ENCODE measurements around the gene ADAMTS6. TPM values are rescaled to one million over a fixed set of nuclear protein-coding genes. Genes with fewer than 3 reads are reported as not detected.

ADAMTS6 gene
- total RNA-seq, 2 experiments from 2014 or later: 1.8 to 3.4 TPM

DNA sequence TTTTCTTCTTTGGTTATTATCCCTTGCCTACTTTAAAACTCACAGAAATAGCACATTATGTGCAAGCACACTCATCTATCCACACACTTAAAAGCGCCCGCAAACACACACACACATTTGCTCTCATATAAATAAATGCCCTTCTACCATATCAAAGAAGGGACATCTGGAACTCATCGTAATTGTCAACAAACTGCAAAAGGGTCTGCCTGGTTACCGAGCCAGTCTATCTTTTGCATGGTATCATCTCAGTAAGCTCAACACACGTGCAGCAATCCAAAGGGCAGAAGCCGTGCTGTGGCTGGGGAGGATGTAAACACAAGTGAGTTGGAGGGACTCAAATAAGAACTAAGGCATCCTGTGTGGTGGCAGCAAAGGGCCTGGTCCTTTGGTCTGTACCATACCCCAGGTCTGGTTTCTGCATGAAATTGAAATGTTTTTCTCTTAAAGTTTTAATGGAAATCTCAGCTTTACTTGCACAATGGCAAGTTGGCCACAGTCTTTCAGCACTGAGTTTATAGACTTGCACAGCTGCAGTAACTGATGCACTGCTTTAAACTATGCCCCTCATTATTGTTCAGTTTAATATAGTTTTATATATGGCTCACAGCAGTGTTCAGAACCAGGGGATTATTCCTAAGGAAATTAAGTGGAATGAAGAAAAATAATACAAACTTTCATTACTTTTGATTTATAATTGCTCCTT lies 331.0 kb downstream of the ADAMTS6 start:
- no peaks in the 10 kb centered on the region for H3K36me3 Mint-ChIP-seq (ENCODE audit: low read depth)
- no peaks in the 10 kb centered on the region for H3K27me3 Mint-ChIP-seq (ENCODE audit: low read depth)
- POLR2A ChIA-PET: interaction anchor here (0.7 kb wide), 1 partner anchor 89 kb away, joined by 3 read pairs; no protein-coding TSS in a partner anchor
- H3K4me1 Mint-ChIP-seq (ENCODE audit: low read depth): peaks cover 4% of the 10 kb centered on the region
- ATAC-seq (no peak), DNase-seq (no peak)
- H3K27ac Mint-ChIP-seq: no peak overlapping the region
- no peaks in the 10 kb centered on the region for H3K9me3 Mint-ChIP-seq (ENCODE audit: insufficient read depth)
- H3K4me3 Mint-ChIP-seq: no peak overlapping the region
- CTCF ChIA-PET: interaction anchor here (1.1 kb wide), 1 partner anchor 339 kb away, joined by 3 read pairs; no protein-coding TSS in a partner anchor

GRCh38 chr5:65149827-65150226 lies 331.9 kb downstream of the ADAMTS6 start:
- Mint-ChIP-seq H3K4me1 (ENCODE audit: low read depth) (peaks cover 4% of the 10 kb centered on the region), H3K36me3 (ENCODE audit: low read depth) (no peaks in the 10 kb centered on the region), H3K27ac (no peak overlapping the region), H3K9me3 (ENCODE audit: insufficient read depth) (no peaks in the 10 kb centered on the region), H3K4me3 (no peak overlapping the region), H3K27me3 (ENCODE audit: low read depth) (no peaks in the 10 kb centered on the region)
- DNase-seq (no peak), ATAC-seq (no peak)
- CTCF ChIA-PET: interaction anchor here (0.5 to 1.1 kb wide), 2 partner anchors 81 to 339 kb away, joined by 3 read pairs; no protein-coding TSS in a partner anchor
- POLR2A ChIA-PET: no interaction called here

- no peak for DNase-seq
- H3K27me3 Mint-ChIP-seq (ENCODE audit: low read depth): no peaks in the 10 kb centered on the region
- peaks cover 4% of the 10 kb centered on the region for H3K4me1 Mint-ChIP-seq (ENCODE audit: low read depth)
- no peak overlapping the region for H3K4me3 Mint-ChIP-seq
- H3K27ac Mint-ChIP-seq: no peak overlapping the region
- ATAC-seq: no peak
- no peaks in the 10 kb centered on the region for H3K36me3 Mint-ChIP-seq (ENCODE audit: low read depth)
- ChIA-PET CTCF (no interaction called here), POLR2A (no interaction called here)
- H3K9me3 Mint-ChIP-seq (ENCODE audit: insufficient read depth): no peaks in the 10 kb centered on the region
Measured at GRCh38 chr5:65144136-65144871, 337.4 kb downstream of the ADAMTS6 start.

DNA sequence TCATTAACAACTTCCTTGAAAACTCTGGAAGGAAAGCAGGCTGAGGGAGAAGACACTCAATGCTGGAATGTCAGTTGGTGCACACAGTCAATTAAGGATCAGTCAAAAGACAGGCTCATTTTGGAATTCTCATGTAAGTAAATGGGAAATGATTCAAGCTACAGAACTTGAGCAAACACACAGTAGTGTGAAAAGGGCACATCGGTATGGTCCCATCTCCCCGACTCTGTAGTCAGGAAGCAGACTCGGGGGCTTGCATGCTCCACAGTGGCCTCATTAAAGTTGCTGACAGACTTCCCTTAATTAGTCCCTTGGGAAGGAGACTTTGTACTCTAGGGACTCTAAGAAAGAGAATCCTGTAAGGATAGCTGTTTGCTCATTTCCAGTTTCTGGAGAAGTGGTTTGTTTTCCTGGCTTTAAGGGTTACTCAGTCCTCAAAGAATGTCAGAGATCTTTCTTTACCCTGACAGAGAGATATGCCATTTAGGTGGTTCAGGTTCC lies 339.2 kb downstream of the ADAMTS6 start:
- no peaks in the 10 kb centered on the region for H3K27me3 Mint-ChIP-seq (ENCODE audit: low read depth)
- CTCF ChIA-PET: interaction anchor here (0.6 kb wide), 1 partner anchor 282 kb away, joined by 3 read pairs; no protein-coding TSS in a partner anchor
- no peak overlapping the region for H3K4me3 Mint-ChIP-seq
- DNase-seq (no peak), ATAC-seq (no peak)
- POLR2A ChIA-PET: no interaction called here
- no peak overlapping the region for H3K27ac Mint-ChIP-seq
- H3K4me1 Mint-ChIP-seq (ENCODE audit: low read depth): no peaks in the 10 kb centered on the region
- H3K9me3 Mint-ChIP-seq (ENCODE audit: insufficient read depth): no peaks in the 10 kb centered on the region
- H3K36me3 Mint-ChIP-seq (ENCODE audit: low read depth): no peaks in the 10 kb centered on the region

- Mint-ChIP-seq H3K4me1 (ENCODE audit: low read depth) (no peaks in the 10 kb centered on the region), H3K36me3 (ENCODE audit: low read depth) (no peaks in the 10 kb centered on the region), H3K9me3 (ENCODE audit: insufficient read depth) (no peaks in the 10 kb centered on the region), H3K4me3 (no peak overlapping the region), H3K27ac (no peak overlapping the region), H3K27me3 (ENCODE audit: low read depth) (no peaks in the 10 kb centered on the region)
- ATAC-seq: no peak
- ChIA-PET CTCF (no interaction called here), POLR2A (no interaction called here)
- no peak for DNase-seq
Measured at GRCh38 chr5:65142016-65142415, 339.7 kb downstream of the ADAMTS6 start.

DNA sequence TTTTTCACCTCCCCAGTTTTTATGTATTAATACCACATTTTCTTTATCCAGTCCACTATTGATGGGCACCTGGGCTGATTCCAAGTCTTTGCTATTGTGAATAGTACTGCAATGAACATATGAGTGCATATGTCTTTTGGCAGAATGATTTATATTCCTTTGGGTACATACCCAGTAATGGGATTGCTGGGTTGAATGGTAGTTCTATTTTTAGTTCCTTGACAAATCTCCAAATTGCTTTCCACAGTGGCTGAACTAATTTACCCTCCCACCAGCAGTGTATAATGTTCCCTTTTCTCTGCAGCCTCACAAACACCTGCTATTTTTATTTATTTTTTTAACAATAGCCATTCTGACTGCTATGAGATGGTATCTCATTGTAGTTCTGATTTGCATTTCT lies 340.2 kb downstream of the ADAMTS6 start:
- H3K4me1 Mint-ChIP-seq (ENCODE audit: low read depth): no peaks in the 10 kb centered on the region
- no peaks in the 10 kb centered on the region for H3K9me3 Mint-ChIP-seq (ENCODE audit: insufficient read depth)
- ATAC-seq (no peak), DNase-seq (no peak)
- ChIA-PET CTCF (no interaction called here), POLR2A (no interaction called here)
- no peaks in the 10 kb centered on the region for H3K36me3 Mint-ChIP-seq (ENCODE audit: low read depth)
- no peak overlapping the region for H3K4me3 Mint-ChIP-seq
- no peaks in the 10 kb centered on the region for H3K27me3 Mint-ChIP-seq (ENCODE audit: low read depth)
- H3K27ac Mint-ChIP-seq: no peak overlapping the region

DNA sequence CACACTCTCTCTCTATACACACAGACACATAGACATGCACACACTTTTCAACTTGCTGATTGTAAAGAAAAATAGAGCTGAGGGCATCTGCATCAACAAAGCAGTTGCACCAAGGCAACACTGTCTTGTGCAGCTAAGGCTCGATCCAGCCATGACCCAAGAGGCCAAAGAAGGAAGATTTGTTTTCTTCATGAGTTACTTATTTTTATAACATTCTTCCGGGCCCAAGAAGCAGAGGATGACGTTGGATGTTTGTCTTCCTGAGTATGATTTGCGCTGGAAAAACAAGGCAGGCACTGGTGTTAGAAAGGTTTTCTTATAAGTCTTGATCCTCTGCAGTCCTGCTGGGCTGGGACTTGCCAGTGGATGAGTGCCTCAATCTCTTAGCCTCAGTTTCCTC lies 344.1 kb downstream of the ADAMTS6 start:
- H3K27ac Mint-ChIP-seq: no peak overlapping the region
- H3K36me3 Mint-ChIP-seq (ENCODE audit: low read depth): no peaks in the 10 kb centered on the region
- no peak for ATAC-seq
- H3K4me3 Mint-ChIP-seq: no peak overlapping the region
- ChIA-PET CTCF (no interaction called here), POLR2A (no interaction called here)
- H3K4me1 Mint-ChIP-seq (ENCODE audit: low read depth): no peaks in the 10 kb centered on the region
- no peak for DNase-seq
- H3K9me3 Mint-ChIP-seq (ENCODE audit: insufficient read depth): no peaks in the 10 kb centered on the region
- H3K27me3 Mint-ChIP-seq (ENCODE audit: low read depth): no peaks in the 10 kb centered on the region

DNA sequence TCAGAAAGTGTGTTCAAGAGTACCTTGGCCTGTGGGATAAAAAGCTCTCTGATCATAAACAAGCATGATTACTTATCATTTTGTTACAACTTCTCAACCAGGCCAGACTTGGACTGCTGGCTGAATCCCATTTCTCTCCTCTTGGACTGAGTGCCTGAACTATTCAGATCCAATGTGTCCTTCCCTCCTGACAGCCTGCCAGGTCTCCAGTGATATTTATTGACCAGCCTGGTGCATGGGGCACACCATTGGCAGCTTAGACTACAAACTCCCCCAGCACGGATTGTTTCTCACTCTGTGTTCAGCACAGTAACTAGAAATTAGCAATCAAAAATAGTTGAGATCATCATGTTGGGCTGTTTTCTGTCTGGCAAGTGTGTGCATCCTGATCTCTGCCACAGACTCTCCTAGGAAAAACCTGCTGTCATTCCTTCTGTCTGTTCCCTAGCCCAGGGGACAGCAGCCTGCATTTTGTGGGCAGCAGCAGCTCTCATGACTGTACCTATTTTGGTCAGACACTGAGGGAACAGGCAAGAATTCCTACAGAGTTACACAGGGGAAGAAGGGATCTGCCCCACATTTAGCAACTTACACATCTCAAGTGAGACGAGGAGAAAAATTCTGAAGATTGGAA lies 348.1 kb downstream of the ADAMTS6 start:
- no peaks in the 10 kb centered on the region for H3K9me3 Mint-ChIP-seq (ENCODE audit: insufficient read depth)
- ChIA-PET POLR2A (interaction anchor here (0.6 kb wide), 1 partner anchor 220 kb away, joined by 3 read pairs; no protein-coding TSS in a partner anchor), CTCF (interaction anchor here (0.6 kb wide), 1 partner anchor 140 kb away, joined by 3 read pairs; no protein-coding TSS in a partner anchor)
- H3K36me3 Mint-ChIP-seq (ENCODE audit: low read depth): no peaks in the 10 kb centered on the region
- DNase-seq: no peak
- no peak overlapping the region for H3K27ac Mint-ChIP-seq
- no peak for ATAC-seq
- H3K27me3 Mint-ChIP-seq (ENCODE audit: low read depth): no peaks in the 10 kb centered on the region
- no peak overlapping the region for H3K4me3 Mint-ChIP-seq
- H3K4me1 Mint-ChIP-seq (ENCODE audit: low read depth): no peaks in the 10 kb centered on the region

DNA sequence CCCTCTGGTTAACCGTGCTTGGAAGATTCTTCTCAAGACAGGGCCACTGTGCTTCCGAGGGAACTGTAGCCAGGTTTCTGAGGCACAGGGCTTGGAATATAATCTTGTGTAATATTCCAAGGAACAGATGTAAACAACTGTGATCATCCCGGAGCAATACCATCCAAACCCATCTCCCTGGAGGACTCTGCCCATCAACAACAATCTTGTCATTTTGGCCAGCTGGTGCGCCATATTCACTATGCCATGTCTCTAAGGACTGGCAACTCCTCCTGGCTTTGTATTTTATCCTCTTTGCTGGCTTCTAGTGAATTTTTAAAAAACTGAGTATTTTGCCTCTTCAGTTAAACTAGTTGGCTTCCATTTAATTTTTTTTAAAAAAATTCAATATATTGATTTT lies 349.3 kb downstream of the ADAMTS6 start:
- no peaks in the 10 kb centered on the region for H3K9me3 Mint-ChIP-seq (ENCODE audit: insufficient read depth)
- ChIA-PET POLR2A (no interaction called here), CTCF (no interaction called here)
- no peaks in the 10 kb centered on the region for H3K27me3 Mint-ChIP-seq (ENCODE audit: low read depth)
- no peak overlapping the region for H3K4me3 Mint-ChIP-seq
- DNase-seq: no peak
- no peaks in the 10 kb centered on the region for H3K36me3 Mint-ChIP-seq (ENCODE audit: low read depth)
- H3K27ac Mint-ChIP-seq: no peak overlapping the region
- no peak for ATAC-seq
- no peaks in the 10 kb centered on the region for H3K4me1 Mint-ChIP-seq (ENCODE audit: low read depth)

GRCh38 chr5:65128226-65128625 lies 353.5 kb downstream of the ADAMTS6 start:
- POLR2A ChIA-PET: no interaction called here
- Mint-ChIP-seq H3K4me1 (ENCODE audit: low read depth) (no peaks in the 10 kb centered on the region), H3K36me3 (ENCODE audit: low read depth) (no peaks in the 10 kb centered on the region), H3K27me3 (ENCODE audit: low read depth) (no peaks in the 10 kb centered on the region), H3K27ac (no peak overlapping the region), H3K4me3 (no peak overlapping the region), H3K9me3 (ENCODE audit: insufficient read depth) (no peaks in the 10 kb centered on the region)
- DNase-seq (no peak), ATAC-seq (no peak)
- CTCF ChIA-PET: interaction anchor here (1.6 kb wide), 1 partner anchor 11 kb away, joined by 4 read pairs; no protein-coding TSS in a partner anchor

- ChIA-PET CTCF (interaction anchor here (1.6 kb wide), 1 partner anchor 10 kb away, joined by 4 read pairs; no protein-coding TSS in a partner anchor), POLR2A (no interaction called here)
- no peak for ATAC-seq
- no peaks in the 10 kb centered on the region for H3K27me3 Mint-ChIP-seq (ENCODE audit: low read depth)
- H3K4me1 Mint-ChIP-seq (ENCODE audit: low read depth): no peaks in the 10 kb centered on the region
- H3K36me3 Mint-ChIP-seq (ENCODE audit: low read depth): no peaks in the 10 kb centered on the region
- H3K9me3 Mint-ChIP-seq (ENCODE audit: insufficient read depth): no peaks in the 10 kb centered on the region
- no peak for DNase-seq
- H3K27ac Mint-ChIP-seq: no peak overlapping the region
- no peak overlapping the region for H3K4me3 Mint-ChIP-seq
Measured at GRCh38 chr5:65127161-65127901, 354.4 kb downstream of the ADAMTS6 start.
